Activated T-helper 2 cell treated with anti-CD3 and anti-CD28 coated beads, Interferon-gamma antibody, Interleukin-2, Interleukin-4, amounts not matched to agents 10 μg/mL and 5 μg/mL and 100 μg/mL, durations not matched to agents 14 hours and 24 hours and 36 hours (primary cell): ENCODE measurements around the gene SLC2A4. TPM values are rescaled to one million over a fixed set of nuclear protein-coding genes. Genes with fewer than 3 reads are reported as not detected.
"Not testable (repeated sequence)": the region's sequence is repeated elsewhere in the genome, so short reads cannot be mapped to it uniquely, and the experiment has no call there.

Experiments
- DNase-seq: peaks from one replicate; pipeline ENCODE4 v3.0.0; 2021; ENCODE audit warnings: low spot score
- H3K27ac Mint-ChIP-seq: one replicate; pipeline ENCODE4 v1.8.0; 2021; ENCODE audit warnings: mixed read lengths
- H3K27me3 Mint-ChIP-seq: one replicate; pipeline ENCODE4 v1.8.0; 2021; ENCODE audit warnings: low read depth, mixed read lengths
- H3K36me3 Mint-ChIP-seq: one replicate; pipeline ENCODE4 v1.8.0; 2021; ENCODE audit warnings: low read depth, mixed read lengths
- H3K4me1 Mint-ChIP-seq: one replicate; pipeline ENCODE4 v1.8.0; 2021; ENCODE audit warnings: low read depth, mixed read lengths
- H3K4me3 Mint-ChIP-seq: one replicate; pipeline ENCODE4 v1.8.0; 2021; ENCODE audit warnings: low read depth, mild to moderate bottlenecking, moderate library complexity, mixed read lengths
- H3K9me3 Mint-ChIP-seq: one replicate; pipeline ENCODE4 v1.8.0; 2021; ENCODE audit warnings: mixed read lengths
- intact Hi-C: fragments of 100-400 bp; cut with micrococcal nuclease; formaldehyde crosslinking; loops from one replicate; pipeline ENCODE4 v1.15.1; 2023
- total RNA-seq: library from RNA; stranded (reverse); gene quantifications from 2 replicates; pipeline ENCODE4 v1.2.3, GENCODE V29; 2022

Gene SLC2A4
- total RNA-seq, 1 donor from 2014 or later: 0.25 TPM

GRCh38 chr17:7328840-7329373 lies 47.4 kb downstream of the SLC2A4 start, which contains the start of gene NEURL4:
TSS of gene NEURL4 (minus strand) at chr17:7329335. CDS start at chr17:7329312, 23 bp downstream.
- H3K36me3 Mint-ChIP-seq: peaks cover 17% of the 10 kb centered on the region
- no peaks in the 10 kb centered on the region for H3K9me3 Mint-ChIP-seq
- peaks cover 26% of the 10 kb centered on the region for H3K4me1 Mint-ChIP-seq
- intact Hi-C loops: loop anchor here (1.0 kb wide), 2 partner anchors 14 to 22 kb away; partner anchors contain the start of genes EIF5A and GPS2
- H3K27me3 Mint-ChIP-seq: no peaks in the 10 kb centered on the region
- peak within 1 kb of the TSS; percentile 95 for H3K27ac Mint-ChIP-seq
- peak within 1 kb of the TSS; percentile 90 for H3K4me3 Mint-ChIP-seq
- no peak for DNase-seq

DNA sequence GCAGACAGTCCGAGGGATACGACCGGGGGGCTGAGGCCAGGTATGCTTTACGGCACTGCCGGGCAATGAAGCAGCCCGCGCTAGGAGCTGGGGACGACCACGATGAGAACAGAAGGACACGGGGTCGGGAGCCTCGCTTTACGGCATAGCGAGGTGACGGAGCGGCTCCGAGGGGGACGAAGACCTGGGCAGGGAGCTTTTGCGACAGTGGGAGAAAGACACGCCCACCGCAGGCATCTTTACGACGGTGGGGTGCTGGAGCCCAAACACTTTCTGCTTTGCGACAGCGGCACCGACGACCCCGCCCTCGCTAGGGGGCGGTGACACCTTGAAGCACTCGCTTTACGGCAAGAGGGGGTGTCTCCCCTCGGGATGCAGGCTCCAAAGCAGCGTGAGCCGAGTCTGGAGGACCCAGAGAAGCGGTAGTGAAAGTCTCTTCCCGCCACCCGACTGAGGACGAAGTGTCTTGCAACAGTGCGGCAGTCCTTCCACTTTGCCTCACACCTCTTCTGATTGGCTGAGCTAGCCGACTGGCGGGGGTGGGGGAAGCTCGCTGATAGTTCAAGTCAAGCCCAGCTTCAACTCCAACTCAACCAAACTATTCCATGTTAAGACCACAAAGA lies 48.0 kb downstream of the SLC2A4 start:
- H3K4me1 Mint-ChIP-seq: peaks cover 26% of the 10 kb centered on the region
- intact Hi-C loops: loop anchor here (1.0 kb wide), 2 partner anchors 14 to 22 kb away; partner anchors contain the start of genes EIF5A and GPS2
- peaks cover 12% of the 10 kb centered on the region for H3K36me3 Mint-ChIP-seq
- H3K27ac Mint-ChIP-seq: peak overlapping the region; percentile 95
- H3K4me3 Mint-ChIP-seq: peak overlapping the region; percentile 87
- peak; percentile 96 for DNase-seq
- H3K27me3 Mint-ChIP-seq: no peaks in the 10 kb centered on the region
- H3K9me3 Mint-ChIP-seq: no peaks in the 10 kb centered on the region

DNA sequence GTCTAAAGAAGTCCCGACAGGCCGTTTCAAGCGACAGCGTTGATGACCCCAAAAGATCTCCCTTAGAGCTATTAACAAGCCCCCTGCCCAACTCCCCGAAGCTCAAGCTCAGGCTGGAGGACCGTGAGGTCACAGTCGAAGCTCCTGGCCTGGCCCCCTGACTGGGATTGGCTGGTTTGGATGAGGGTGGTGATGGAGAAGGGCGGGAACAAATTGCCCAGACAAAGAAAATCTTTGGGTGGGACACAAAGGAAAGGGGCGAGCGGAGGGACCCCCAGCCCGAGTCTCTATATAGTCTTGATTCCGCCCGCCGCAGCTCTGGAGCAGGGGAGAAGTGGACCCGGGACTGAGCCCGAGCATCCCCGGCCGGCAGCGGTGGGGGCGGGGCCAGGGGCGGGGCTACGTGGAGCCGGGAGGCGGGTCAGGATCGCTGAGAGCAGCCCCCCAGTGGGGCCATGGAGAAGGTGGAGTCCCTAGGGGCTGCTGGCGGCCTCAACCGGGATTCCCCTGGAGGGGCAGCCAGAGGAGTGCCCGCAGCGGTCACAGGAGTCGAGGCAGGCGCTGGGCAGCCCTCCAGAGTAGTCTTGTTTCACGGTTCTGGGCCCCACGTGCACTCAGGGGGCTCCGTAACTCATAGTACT lies 48.6 kb downstream of the SLC2A4 start:
- intact Hi-C loops: loop anchor here (1.0 to 2.0 kb wide), 3 partner anchors 15 to 243 kb away; partner anchors contain the start of genes EIF5A and GPS2
- peak; percentile 79 for DNase-seq
- Mint-ChIP-seq H3K4me3 (peak overlapping the region; percentile 87), H3K27me3 (no peaks in the 10 kb centered on the region), H3K9me3 (no peaks in the 10 kb centered on the region), H3K4me1 (peaks cover 26% of the 10 kb centered on the region), H3K27ac (peak overlapping the region; percentile 95), H3K36me3 (peaks cover 9% of the 10 kb centered on the region)

DNA sequence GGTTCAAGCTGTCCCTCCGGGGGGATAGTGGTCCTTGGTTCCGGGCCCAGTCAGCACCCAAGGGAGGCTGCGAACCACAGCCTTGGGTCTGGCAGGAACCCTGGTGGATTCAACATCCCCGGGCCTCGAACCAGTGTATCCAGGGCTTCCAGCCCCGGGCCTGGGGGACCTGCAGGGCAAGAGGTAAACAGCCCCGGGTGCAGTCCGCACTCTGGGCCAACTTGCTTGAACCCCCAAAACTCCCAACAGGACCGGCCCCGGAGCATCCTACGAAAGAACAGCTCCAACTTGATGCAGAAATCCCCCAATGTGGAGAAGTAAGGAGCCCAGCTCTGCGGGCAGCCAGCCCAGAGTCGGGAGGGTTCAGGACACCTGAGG lies 49.1 kb downstream of the SLC2A4 start:
- Mint-ChIP-seq H3K27me3 (no peaks in the 10 kb centered on the region), H3K27ac (peak overlapping the region; percentile 95), H3K9me3 (no peaks in the 10 kb centered on the region), H3K4me3 (peak overlapping the region; percentile 87), H3K4me1 (peaks cover 32% of the 10 kb centered on the region), H3K36me3 (peaks cover 4% of the 10 kb centered on the region)
- no peak for DNase-seq
- intact Hi-C loops: loop anchor here (2.0 kb wide), 1 partner anchor 242 kb away; no protein-coding TSS in a partner anchor

DNA sequence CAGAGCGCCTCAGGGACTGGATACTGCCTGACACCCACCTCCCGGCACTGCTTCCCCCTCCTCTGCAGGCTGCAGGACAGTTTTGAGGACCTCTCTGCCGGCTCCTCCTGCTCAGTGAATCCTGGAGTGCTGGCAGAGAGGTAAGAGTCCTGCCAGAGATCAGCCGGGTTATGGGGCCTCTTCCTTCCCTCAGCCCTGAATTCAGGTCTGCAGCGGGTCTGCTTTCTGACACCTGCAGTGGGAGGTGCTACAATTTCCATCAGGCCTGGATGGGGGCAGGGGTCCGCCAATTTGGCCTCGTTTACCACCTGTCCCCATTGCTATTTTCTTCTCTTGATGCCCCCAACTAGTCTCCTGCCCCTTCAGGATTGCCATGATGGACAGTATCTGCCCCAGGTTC lies 50.6 kb downstream of the SLC2A4 start:
- Mint-ChIP-seq H3K4me3 (peak overlapping the region; percentile 66), H3K27me3 (no peaks in the 10 kb centered on the region), H3K36me3 (peaks cover 6% of the 10 kb centered on the region), H3K4me1 (peaks cover 39% of the 10 kb centered on the region), H3K27ac (peak overlapping the region; percentile 85), H3K9me3 (no peaks in the 10 kb centered on the region)
- intact Hi-C loops: no loop called here
- no peak for DNase-seq

DNA sequence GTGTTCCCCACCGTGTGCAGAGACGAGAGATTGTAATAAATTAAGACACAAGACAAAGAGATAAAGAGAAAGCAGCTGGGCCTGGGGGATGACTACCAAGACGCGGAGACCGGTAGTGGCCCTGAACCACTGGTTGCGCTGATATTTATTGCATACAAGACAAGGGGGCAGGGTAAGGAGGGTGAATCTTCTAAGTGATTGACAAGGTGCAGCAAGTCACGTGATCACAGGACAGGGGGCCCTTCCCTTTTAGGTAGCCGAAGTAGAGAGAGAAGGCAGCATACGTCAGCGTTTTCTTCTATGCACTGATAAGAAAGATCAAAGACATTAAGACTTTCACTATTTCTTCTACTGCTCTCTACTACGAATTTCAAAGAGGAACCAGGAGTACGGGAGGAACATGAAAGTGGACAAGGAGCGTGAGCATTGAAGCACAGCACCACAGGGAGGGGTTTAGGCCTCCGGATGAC lies 51.1 kb downstream of the SLC2A4 start:
- peak; percentile 71 for DNase-seq
- intact Hi-C loops, H3K27me3 Mint-ChIP-seq, H3K9me3 Mint-ChIP-seq: not testable (repeated sequence)
- H3K4me3 Mint-ChIP-seq: peak overlapping the region; percentile 66
- H3K4me1 Mint-ChIP-seq: peaks cover 40% of the 10 kb centered on the region
- peaks cover 11% of the 10 kb centered on the region for H3K36me3 Mint-ChIP-seq
- H3K27ac Mint-ChIP-seq: peak overlapping the region; percentile 85

GRCh38 chr17:7334938-7335538 lies 53.5 kb downstream of the SLC2A4 start:
- intact Hi-C loops: no loop called here
- Mint-ChIP-seq H3K27me3 (no peaks in the 10 kb centered on the region), H3K36me3 (peaks cover 26% of the 10 kb centered on the region), H3K4me3 (peak overlapping the region; percentile 54), H3K9me3 (no peaks in the 10 kb centered on the region), H3K27ac (no peak overlapping the region), H3K4me1 (peaks cover 43% of the 10 kb centered on the region)
- DNase-seq: no peak

- not testable (repeated sequence) for DNase-seq
- intact Hi-C loops: loop anchor here (2.0 kb wide), 1 partner anchor 15 kb away; no protein-coding TSS in a partner anchor
These were observed 54.2 kb downstream of the SLC2A4 start for GRCh38 chr17:7335765-7336164.

DNA sequence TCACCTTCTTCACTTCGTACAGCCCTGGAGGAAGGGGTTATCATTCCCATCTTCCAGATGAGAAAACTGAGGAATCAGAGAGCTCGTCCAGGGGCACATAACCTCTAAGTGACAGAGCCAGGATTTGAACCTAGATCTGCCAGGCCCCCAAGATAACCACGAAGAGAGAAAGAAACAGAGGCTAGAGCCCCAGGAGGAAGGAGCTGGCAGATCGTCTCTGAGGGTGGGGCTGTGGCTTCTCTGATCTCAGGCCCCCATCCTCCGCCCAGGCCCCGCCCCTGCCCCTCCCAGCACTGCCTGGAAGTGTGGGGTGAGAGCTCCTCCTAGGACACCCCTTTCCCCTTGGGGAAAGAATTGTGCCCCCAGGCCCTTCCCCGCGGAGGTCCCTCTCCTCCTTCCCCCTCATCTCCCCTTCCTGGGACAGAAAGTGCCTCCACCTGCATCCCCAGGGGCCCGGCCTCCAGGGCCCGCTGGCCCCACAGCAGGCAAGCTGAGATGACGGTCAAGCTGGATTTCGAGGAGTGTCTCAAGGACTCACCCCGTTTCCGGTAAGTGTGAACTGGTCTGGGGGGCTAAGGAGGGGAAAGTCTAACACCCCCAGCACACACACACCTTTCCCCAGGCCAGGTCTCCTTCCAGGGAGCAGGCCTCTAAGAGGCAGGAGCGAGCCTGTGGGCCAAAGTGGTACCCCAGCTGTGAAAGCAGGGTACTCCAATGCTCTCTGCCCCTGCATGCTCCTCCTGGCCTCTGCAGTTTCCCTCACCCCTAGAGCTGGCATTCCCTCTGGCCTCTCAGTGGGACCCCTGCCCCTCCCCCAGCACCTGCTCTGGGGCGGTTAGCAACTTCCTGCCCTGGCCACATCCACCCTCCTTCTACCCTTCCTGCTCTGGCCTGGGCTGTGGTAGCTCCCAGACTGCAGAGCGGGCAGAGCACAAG lies 55.0 kb downstream of the SLC2A4 start, which contains the start of gene ACAP1:
Gene ACAP1 (plus strand): TSS at position 290 of the 936 bp plus-strand sequence. CDS start 206 bp downstream, at position 496.
- intact Hi-C loops: loop anchor here (2.0 kb wide), 1 partner anchor 14 kb away; no protein-coding TSS in a partner anchor
- DNase-seq: peak; percentile 80
- Mint-ChIP-seq H3K36me3 (peaks cover 34% of the 10 kb centered on the region), H3K9me3 (no peaks in the 10 kb centered on the region), H3K4me1 (peaks cover 41% of the 10 kb centered on the region), H3K4me3 (peak within 1 kb of the TSS; percentile 92), H3K27ac (peak within 1 kb of the TSS; percentile 89), H3K27me3 (no peaks in the 10 kb centered on the region)

More at GRCh38 chr17:7335765-7336164, 54.2 kb downstream of the SLC2A4 start:
- H3K36me3 Mint-ChIP-seq: peaks cover 31% of the 10 kb centered on the region
- not testable (repeated sequence) for H3K27me3 Mint-ChIP-seq, H3K9me3 Mint-ChIP-seq
- H3K27ac Mint-ChIP-seq: peak overlapping the region; percentile 89
- H3K4me1 Mint-ChIP-seq: peaks cover 40% of the 10 kb centered on the region
- H3K4me3 Mint-ChIP-seq: peak overlapping the region; percentile 92

- H3K27me3 Mint-ChIP-seq, DNase-seq, H3K9me3 Mint-ChIP-seq: not testable (repeated sequence)
- Mint-ChIP-seq H3K36me3 (peaks cover 42% of the 10 kb centered on the region), H3K4me1 (peaks cover 37% of the 10 kb centered on the region), H3K4me3 (peak overlapping the region; percentile 92), H3K27ac (peak overlapping the region; percentile 89)
- intact Hi-C loops: loop anchor here (2.0 kb wide), 1 partner anchor 13 kb away; no protein-coding TSS in a partner anchor
These were observed 56.1 kb downstream of the SLC2A4 start for GRCh38 chr17:7337600-7337999.
